ENCODE measurements around the gene CCDC192. TPM values are rescaled to one million over a fixed set of nuclear protein-coding genes. Genes with fewer than 3 reads are reported as not detected.
A peak's percentile ranks its signal among the peaks of the same experiment; 100 is the strongest.

Gene CCDC192
- total and polyA plus RNA-seq, 8 donors = 0.81 to 1.6 (median 1.2) TPM; not detected in 2

GRCh38 chr5:127875235-127876021 lies 172.2 kb downstream of the CCDC192 start:
- DNase-seq = peak in 3 of 4 donors; percentile 36 to 70 (median 56)
- Histone ChIP-seq H3K27me3 (no peaks in the 10 kb centered on the region), H3K27ac (no peak overlapping the region), H3K9me3 (no peaks in the 10 kb centered on the region), H3K36me3 (no peaks in the 10 kb centered on the region), H3K4me3 (no peak overlapping the region), H3K4me1 (peaks cover 14 to 19% of the 10 kb centered on the region in 2 donors)
- TF ChIP-seq CTCF (IDR thresholded peaks at IDR 0.05) = no peak
- intact Hi-C loops (cut with DNase I) = loop anchor here in 1 of 2 donors (10.0 kb wide), 2 partner anchors 79 to 329 kb away; no protein-coding TSS in a partner anchor
- peak; percentile 78 for ATAC-seq

GRCh38 chr5:127876384-127876783 lies 173.2 kb downstream of the CCDC192 start:
- Histone ChIP-seq H3K4me3 (no peak overlapping the region), H3K27ac (no peak overlapping the region), H3K27me3 (no peaks in the 10 kb centered on the region), H3K4me1 (peaks cover 9 to 12% of the 10 kb centered on the region in 2 donors), H3K9me3 (no peaks in the 10 kb centered on the region), H3K36me3 (no peaks in the 10 kb centered on the region)
- no peak for ATAC-seq
- DNase-seq = no peak
- TF ChIP-seq CTCF (IDR thresholded peaks at IDR 0.05) = no peak
- intact Hi-C loops (cut with DNase I) = loop anchor here in 1 of 2 donors (10.0 kb wide), 2 partner anchors 78 to 328 kb away; no protein-coding TSS in a partner anchor

- ATAC-seq = peak; percentile 87
- TF ChIP-seq CTCF (IDR thresholded peaks at IDR 0.05) = peak; percentile 30 to 40
Observed at GRCh38 chr5:127878174-127878750, 175.1 kb downstream of the CCDC192 start.

GRCh38 chr5:127884416-127884815 lies 181.2 kb downstream of the CCDC192 start:
- Histone ChIP-seq H3K9me3 (no peaks in the 10 kb centered on the region), H3K27me3 (no peaks in the 10 kb centered on the region), H3K36me3 (no peaks in the 10 kb centered on the region), H3K27ac (no peak overlapping the region), H3K4me1 (no peaks in the 10 kb centered on the region), H3K4me3 (no peak overlapping the region)
- no peak for TF ChIP-seq CTCF (IDR thresholded peaks at IDR 0.05)
- intact Hi-C loops (cut with DNase I) = no loop called here
- ATAC-seq = no peak
- no peak for DNase-seq

More at GRCh38 chr5:127878174-127878750, 175.1 kb downstream of the CCDC192 start:
- DNase-seq = peak in 2 of 4 donors; percentile 38 to 40
- H3K4me3 ChIP-seq = no peak overlapping the region
- no peaks in the 10 kb centered on the region for H3K36me3 ChIP-seq
- intact Hi-C loops (cut with DNase I) = loop anchor here in 1 of 2 donors (10.0 kb wide), 2 partner anchors 77 to 327 kb away; no protein-coding TSS in a partner anchor
- H3K27ac ChIP-seq = no peak overlapping the region
- H3K9me3 ChIP-seq = no peaks in the 10 kb centered on the region
- H3K27me3 ChIP-seq = no peaks in the 10 kb centered on the region
- peaks cover 0 to 3% of the 10 kb centered on the region in 2 donors for H3K4me1 ChIP-seq

- TF ChIP-seq CTCF (IDR thresholded peaks at IDR 0.05) = no peak
- H3K4me3 ChIP-seq = no peak overlapping the region
- ATAC-seq = no peak
- H3K36me3 ChIP-seq = no peaks in the 10 kb centered on the region
- no peaks in the 10 kb centered on the region for H3K27me3 ChIP-seq
- no peak for DNase-seq
- H3K4me1 ChIP-seq = no peaks in the 10 kb centered on the region
- H3K27ac ChIP-seq = no peak overlapping the region
- intact Hi-C loops (cut with DNase I) = no loop called here
- H3K9me3 ChIP-seq = no peaks in the 10 kb centered on the region
Observed at GRCh38 chr5:127885176-127885575, 182.0 kb downstream of the CCDC192 start.

Measured in left lung (tissue), 10 donors.